Cardiac muscle cell (in vitro differentiated cells and primary cell): ENCODE measurements around the gene NCF4. TPM values are rescaled to one million over a fixed set of nuclear protein-coding genes. Genes with fewer than 3 reads are reported as not detected.
A peak's percentile ranks its signal among the peaks of the same experiment; 100 is the strongest.

Experiments
- DNase-seq, 2 donors: peaks; one replicate each; pipeline versions ENCODE4 v3.0.0 to v3.0.0-alpha.2; 2010 to 2017; ENCODE audit warnings: low read depth in 1 of 2, low spot score in 1 of 2
- H3K27ac ChIP-seq: fragments of 200-600 bp; sonication (generic); 2 replicates; pipeline ENCODE4 v1.5.1; 2016
- H3K27me3 ChIP-seq: fragments of 200-600 bp; sonication (generic); 2 replicates; pipeline ENCODE4 v1.6.0; 2016; ENCODE audit warnings: control low read depth
- H3K36me3 ChIP-seq: fragments of 200-600 bp; sonication (generic); 2 replicates; pipeline ENCODE4 v1.5.1; 2016; ENCODE audit warnings: control low read depth
- H3K4me1 ChIP-seq: fragments of 200-600 bp; sonication (generic); 2 replicates; pipeline ENCODE4 v1.8.1; 2017; ENCODE audit warnings: low read depth, mild to moderate bottlenecking, mixed run types
- H3K4me3 ChIP-seq: fragments of 200-600 bp; sonication (generic); 2 replicates; pipeline ENCODE4 v1.5.1; 2016; ENCODE audit warnings: mild to moderate bottlenecking
- H3K9me3 ChIP-seq: fragments of 200-600 bp; sonication (generic); 2 replicates; pipeline ENCODE4 v1.5.1; 2017; ENCODE audit warnings: low read depth, mild to moderate bottlenecking, control low read depth
- CTCF ChIP-seq: IDR thresholded peaks from 2 replicates; pipeline ENCODE4 v1.5.1; 2012; ENCODE audit warnings: low read depth, mild to moderate bottlenecking, low read length
- polyA plus RNA-seq: library from polyadenylated mRNA; unstranded; fragments of >200 nt; fragmentation: Nextera tagmentation; extraction: Ambion mirVana; gene quantifications from 2 replicates; pipeline ENCODE4 v1.2.1, GENCODE V29; 2016
- total RNA-seq: library from RNA; depleted of rRNA; stranded (reverse); fragments of >200 nt; gene quantifications from 2 replicates; pipeline ENCODE4 v1.2.3, GENCODE V29; 2016

Gene NCF4
- total and polyA plus RNA-seq, 2 experiments from 2014 or later, result not detected

GRCh38 chr22:36823186-36823839, 37.5 kb upstream of the NCF4 start:
- no peak overlapping the region for H3K27ac ChIP-seq
- H3K4me3 ChIP-seq, result no peak overlapping the region
- no peaks in the 10 kb centered on the region for H3K9me3 ChIP-seq
- H3K36me3 ChIP-seq, result no peaks in the 10 kb centered on the region
- H3K27me3 ChIP-seq, result peaks cover 7% of the 10 kb centered on the region
- TF ChIP-seq CTCF, result no peak
- H3K4me1 ChIP-seq, result no peaks in the 10 kb centered on the region
- DNase-seq, result peak in 1 of 2 donors; percentile 4

- TF ChIP-seq CTCF, result no peak
- Histone ChIP-seq H3K27me3 (peaks cover 5% of the 10 kb centered on the region), H3K36me3 (no peaks in the 10 kb centered on the region), H3K4me1 (no peaks in the 10 kb centered on the region), H3K4me3 (no peak overlapping the region), H3K9me3 (no peaks in the 10 kb centered on the region), H3K27ac (no peak overlapping the region)
- DNase-seq, result no peak
Observed at GRCh38 chr22:36824655-36825054, 36.2 kb upstream of the NCF4 start.

GRCh38 chr22:36826262-36826661, 34.5 kb upstream of the NCF4 start:
- peaks cover 5% of the 10 kb centered on the region for H3K27me3 ChIP-seq
- TF ChIP-seq CTCF, result no peak
- H3K9me3 ChIP-seq, result no peaks in the 10 kb centered on the region
- no peak overlapping the region for H3K4me3 ChIP-seq
- no peak overlapping the region for H3K27ac ChIP-seq
- no peak for DNase-seq
- no peaks in the 10 kb centered on the region for H3K36me3 ChIP-seq
- no peaks in the 10 kb centered on the region for H3K4me1 ChIP-seq

GRCh38 chr22:36828815-36829214, 32.0 kb upstream of the NCF4 start:
- H3K4me3 ChIP-seq, result no peak overlapping the region
- no peak for DNase-seq

GRCh38 chr22:36829370-36830002, 31.3 kb upstream of the NCF4 start:
- no peak overlapping the region for H3K4me3 ChIP-seq
- H3K27ac ChIP-seq, result no peak overlapping the region
- H3K36me3 ChIP-seq, result no peaks in the 10 kb centered on the region
- H3K9me3 ChIP-seq, result no peaks in the 10 kb centered on the region
- H3K4me1 ChIP-seq, result no peaks in the 10 kb centered on the region
- no peak for TF ChIP-seq CTCF
- peaks cover 5% of the 10 kb centered on the region for H3K27me3 ChIP-seq
- DNase-seq, result no peak

More at GRCh38 chr22:36828815-36829214, 32.0 kb upstream of the NCF4 start:
- Histone ChIP-seq H3K27me3 (peaks cover 5% of the 10 kb centered on the region), H3K36me3 (no peaks in the 10 kb centered on the region), H3K9me3 (no peaks in the 10 kb centered on the region), H3K27ac (no peak overlapping the region), H3K4me1 (no peaks in the 10 kb centered on the region)
- no peak for TF ChIP-seq CTCF
